Activated CD4-positive, alpha-beta T cell treated with anti-CD3 and anti-CD28 coated beads, Interleukin-2, amount 10 ng/mL, durations not matched to agents 24 days and 14 days (primary cell): ENCODE results near the gene RAB3IL1. TPM values are rescaled to one million over a fixed set of nuclear protein-coding genes. Genes with fewer than 3 reads are reported as not detected.
A peak's percentile ranks its signal among the peaks of the same experiment; 100 is the strongest.

ENCODE experiments used
- DNase-seq: peaks from one replicate; pipeline ENCODE4 v3.0.0; 2022
- H3K27ac Mint-ChIP-seq: one replicate; pipeline ENCODE4 v1.8.0; 2022; ENCODE audit warnings: mild to moderate bottlenecking, mixed read lengths
- H3K27me3 Mint-ChIP-seq: one replicate; pipeline ENCODE4 v1.8.0; 2022; ENCODE audit warnings: mixed read lengths
- H3K36me3 Mint-ChIP-seq: one replicate; pipeline ENCODE4 v1.8.0; 2022; ENCODE audit warnings: low read depth, mild to moderate bottlenecking, mixed read lengths
- H3K4me1 Mint-ChIP-seq: one replicate; pipeline ENCODE4 v1.8.0; 2021; ENCODE audit warnings: mixed read lengths
- H3K4me3 Mint-ChIP-seq: one replicate; pipeline ENCODE4 v1.8.0; 2022; ENCODE audit warnings: mild to moderate bottlenecking, moderate library complexity, mixed read lengths
- H3K9me3 Mint-ChIP-seq: one replicate; pipeline ENCODE4 v1.8.0; 2021; ENCODE audit warnings: mixed read lengths
- intact Hi-C: fragments of 100-400 bp; cut with micrococcal nuclease; formaldehyde crosslinking; loops from one replicate; pipeline ENCODE4 v1.15.1; 2023
- total RNA-seq: library from RNA; stranded (reverse); gene quantifications from 2 replicates; pipeline ENCODE4 v1.2.3, GENCODE V29; 2022

The RAB3IL1 gene
- total RNA-seq, 1 donor from 2014 or later: 0.12 TPM

DNA sequence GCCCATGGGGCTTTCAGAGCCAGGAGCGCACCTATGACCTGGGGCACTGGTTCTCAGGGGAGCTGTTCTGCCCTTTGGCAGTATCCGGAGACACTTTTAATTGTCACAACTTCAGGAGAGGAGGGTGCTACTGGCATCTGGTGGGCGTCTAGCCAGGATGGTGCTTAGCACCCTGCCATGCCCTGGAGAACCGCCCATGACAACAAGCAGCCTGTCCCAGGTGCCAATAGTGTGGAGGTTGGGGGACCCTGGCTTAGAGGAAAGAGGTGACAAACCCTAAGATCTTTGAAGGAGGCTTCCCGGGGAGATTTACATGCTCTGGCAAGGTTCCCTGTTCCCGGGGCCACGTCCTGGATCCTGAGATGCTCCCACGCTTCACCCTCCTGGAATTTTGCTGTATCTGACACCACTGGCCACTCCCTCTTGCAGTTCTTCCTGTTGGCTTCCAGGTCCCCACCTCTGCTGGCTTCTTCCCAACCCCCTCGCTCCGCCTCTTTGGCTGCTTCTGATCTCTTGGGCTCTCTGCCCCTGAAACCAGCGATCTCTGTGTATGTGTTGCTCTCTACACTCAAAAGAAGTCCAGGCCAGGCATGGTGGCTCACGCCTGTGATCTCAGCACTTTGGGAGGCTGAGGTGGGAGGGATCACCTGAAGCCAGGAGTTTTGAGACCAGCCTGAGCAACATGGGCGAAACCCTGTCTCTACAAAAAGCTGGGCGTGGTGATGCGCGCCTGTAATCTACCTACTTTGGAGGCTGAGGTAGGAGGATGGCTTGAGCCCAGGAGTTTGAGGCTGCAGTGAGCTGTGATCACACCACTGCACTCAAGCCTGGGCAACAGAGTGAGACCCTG lies 57.1 kb downstream of the RAB3IL1 start:
- Mint-ChIP-seq H3K4me1 (no peaks in the 10 kb centered on the region), H3K4me3 (no peak overlapping the region), H3K9me3 (no peaks in the 10 kb centered on the region), H3K27ac (no peak overlapping the region), H3K36me3 (peaks cover 50% of the 10 kb centered on the region), H3K27me3 (no peaks in the 10 kb centered on the region)
- intact Hi-C loops: no loop called here
- DNase-seq: no peak

DNA sequence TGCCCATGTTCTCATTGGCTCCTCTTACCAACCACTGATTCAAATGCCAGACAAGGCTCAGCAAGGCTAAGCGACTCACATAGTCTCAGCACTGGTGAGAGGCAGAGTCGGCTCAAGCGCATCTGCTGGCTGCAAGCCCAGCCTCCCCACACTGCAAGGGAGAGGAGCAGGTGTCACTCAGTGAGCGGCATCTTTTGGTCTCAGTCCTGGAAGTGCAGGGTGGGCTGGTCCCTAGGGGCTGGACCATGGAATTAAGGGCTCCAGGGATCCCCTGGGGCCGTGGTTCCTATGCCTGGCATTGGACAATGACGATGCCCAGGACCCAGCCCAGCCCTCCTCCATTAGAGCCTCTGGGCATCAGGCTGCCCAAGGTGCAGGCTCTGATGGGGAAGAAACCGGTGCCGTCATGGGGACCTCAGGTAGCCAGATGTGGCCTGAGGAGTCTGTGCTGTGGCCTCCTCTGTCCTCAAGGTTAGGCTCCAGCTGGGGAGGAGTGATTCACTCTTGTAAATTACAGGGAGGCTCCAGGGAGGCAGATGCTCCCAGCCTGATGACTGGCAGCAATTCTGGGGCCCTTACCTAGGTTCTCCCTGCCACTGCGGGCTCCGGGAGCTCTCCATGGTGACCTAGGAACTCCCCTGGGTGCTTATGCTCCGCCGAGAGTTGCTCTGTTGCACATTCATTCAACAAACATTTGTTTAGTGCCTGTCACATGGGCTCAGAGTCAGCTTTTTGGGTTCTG lies 61.3 kb downstream of the RAB3IL1 start:
- Mint-ChIP-seq H3K27ac (no peak overlapping the region), H3K4me1 (no peaks in the 10 kb centered on the region), H3K9me3 (no peaks in the 10 kb centered on the region), H3K36me3 (peaks cover 47% of the 10 kb centered on the region), H3K27me3 (no peaks in the 10 kb centered on the region), H3K4me3 (no peak overlapping the region)
- intact Hi-C loops: no loop called here
- no peak for DNase-seq

DNA sequence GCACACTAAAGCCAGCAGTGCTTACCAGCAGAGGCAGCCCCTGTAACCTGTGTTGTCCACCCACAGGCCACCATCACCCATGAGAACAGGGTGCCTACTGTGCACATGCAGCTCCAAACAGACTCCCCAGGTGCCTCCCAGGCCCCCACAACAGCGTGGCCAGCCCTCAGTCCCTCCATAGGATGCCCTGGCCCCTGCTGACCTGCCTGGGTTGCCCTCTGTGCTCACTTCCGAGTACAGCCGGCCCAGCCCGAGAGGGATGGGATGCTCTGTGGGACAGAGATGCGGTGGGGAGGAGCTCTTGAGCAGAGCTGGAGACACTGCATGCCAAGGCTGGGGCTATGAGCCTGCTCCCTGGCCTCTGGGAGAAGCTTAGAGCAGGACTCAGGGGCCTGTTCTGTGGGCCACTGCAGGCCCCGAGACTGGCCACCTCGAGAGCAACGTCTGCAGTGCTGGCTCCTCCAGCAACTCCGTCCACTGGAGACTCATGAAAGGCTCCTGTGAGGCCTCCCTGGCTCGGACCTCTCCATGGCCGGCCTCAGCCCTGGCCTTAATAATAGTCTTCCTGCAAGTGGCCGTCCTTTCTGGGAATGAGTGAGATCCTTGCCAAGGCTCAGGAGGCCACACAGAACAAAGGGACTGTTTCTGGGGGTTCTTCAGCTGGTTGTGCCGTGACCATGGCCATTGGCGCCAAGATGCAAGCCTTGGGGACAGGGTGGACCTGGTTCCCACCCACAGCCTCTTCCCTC lies 62.2 kb downstream of the RAB3IL1 start:
- Mint-ChIP-seq H3K27me3 (no peaks in the 10 kb centered on the region), H3K27ac (no peak overlapping the region), H3K9me3 (no peaks in the 10 kb centered on the region), H3K4me3 (no peak overlapping the region), H3K4me1 (no peaks in the 10 kb centered on the region), H3K36me3 (peaks cover 46% of the 10 kb centered on the region)
- intact Hi-C loops: no loop called here
- no peak for DNase-seq

DNA sequence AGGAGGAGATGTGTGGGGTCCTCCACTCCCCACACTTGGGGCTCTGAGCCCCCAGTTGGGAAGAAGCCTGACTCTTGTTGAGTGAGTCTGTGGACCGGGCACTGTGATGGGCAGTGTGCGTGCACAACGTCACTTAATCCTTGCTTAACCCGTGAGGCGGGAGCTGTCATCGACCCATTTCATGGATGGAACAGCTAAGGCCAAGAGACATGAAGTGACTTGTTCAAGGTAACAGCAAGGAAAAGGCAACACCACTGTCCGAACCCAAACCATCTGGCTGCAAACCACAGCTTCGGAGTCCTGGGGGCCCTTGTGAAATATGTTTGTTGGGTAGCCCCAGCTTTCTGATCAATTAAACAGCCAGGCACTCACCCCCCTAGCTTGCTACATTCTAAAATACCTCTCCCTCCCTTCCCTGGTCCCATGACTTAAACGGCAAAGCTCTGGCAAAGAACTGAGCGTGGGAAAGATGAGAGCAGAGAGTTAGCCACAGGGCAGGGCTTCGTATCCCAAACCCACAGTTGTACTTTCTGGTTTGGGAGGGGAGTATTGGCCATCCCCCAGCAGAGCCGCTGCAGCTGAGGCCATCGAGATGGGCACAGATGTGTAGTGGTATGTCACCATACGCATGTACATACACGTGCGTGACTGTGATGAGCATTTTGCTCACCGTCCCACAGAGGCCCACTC lies 63.0 kb downstream of the RAB3IL1 start:
- intact Hi-C loops: no loop called here
- DNase-seq: no peak
- no peak overlapping the region for H3K4me3 Mint-ChIP-seq
- no peaks in the 10 kb centered on the region for H3K9me3 Mint-ChIP-seq
- H3K4me1 Mint-ChIP-seq: no peaks in the 10 kb centered on the region
- peaks cover 45% of the 10 kb centered on the region for H3K36me3 Mint-ChIP-seq
- H3K27ac Mint-ChIP-seq: no peak overlapping the region
- H3K27me3 Mint-ChIP-seq: no peaks in the 10 kb centered on the region

DNA sequence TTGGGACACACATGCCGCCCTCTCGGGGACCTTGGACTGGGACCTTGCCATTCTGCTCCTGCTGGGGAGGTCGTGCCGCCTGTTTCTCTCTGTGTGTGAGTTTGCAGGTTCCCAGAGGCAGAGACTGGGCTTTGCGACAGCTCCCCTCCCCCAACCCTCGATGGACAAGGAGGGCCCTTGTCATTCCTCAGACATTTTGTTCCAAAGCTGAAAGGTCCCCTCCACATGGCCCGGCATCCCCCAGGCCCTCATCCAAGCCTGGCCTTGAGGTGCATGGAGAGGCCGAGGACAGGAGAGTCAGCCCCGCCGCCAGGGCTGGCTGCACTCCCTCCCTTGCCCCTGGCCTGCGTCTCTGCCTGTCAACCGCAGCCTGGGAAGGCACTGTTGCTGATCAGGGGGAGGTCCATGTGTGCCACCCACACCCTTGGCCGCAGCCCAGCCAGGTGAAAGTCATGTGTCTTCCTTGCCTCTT lies 63.6 kb downstream of the RAB3IL1 start:
- no peaks in the 10 kb centered on the region for H3K27me3 Mint-ChIP-seq
- H3K4me3 Mint-ChIP-seq: no peak overlapping the region
- no peak overlapping the region for H3K27ac Mint-ChIP-seq
- peaks cover 39% of the 10 kb centered on the region for H3K36me3 Mint-ChIP-seq
- no peak for DNase-seq
- H3K9me3 Mint-ChIP-seq: no peaks in the 10 kb centered on the region
- no peaks in the 10 kb centered on the region for H3K4me1 Mint-ChIP-seq
- intact Hi-C loops: no loop called here

DNA sequence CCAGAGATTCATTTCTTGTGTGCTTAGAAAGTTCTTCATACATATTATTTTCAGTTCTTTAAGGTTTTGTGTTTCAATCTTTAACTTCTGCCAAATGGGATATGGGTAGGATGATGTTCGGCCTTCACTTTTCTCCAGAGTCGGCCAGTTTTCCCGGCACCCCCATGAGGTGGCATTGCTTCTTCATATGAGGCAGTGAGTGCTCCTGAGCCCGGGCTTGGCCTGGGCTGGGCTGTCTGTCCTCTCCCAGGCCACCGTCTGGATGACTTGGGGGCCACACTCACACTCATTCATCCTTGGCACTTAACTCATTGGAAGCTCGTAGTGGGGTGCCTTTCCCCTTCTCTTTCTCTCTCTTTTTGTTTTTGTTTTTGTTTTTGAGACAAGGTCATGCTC lies 65.5 kb downstream of the RAB3IL1 start:
- Mint-ChIP-seq H3K4me1 (no peaks in the 10 kb centered on the region), H3K27me3 (no peaks in the 10 kb centered on the region), H3K36me3 (peaks cover 55% of the 10 kb centered on the region), H3K9me3 (no peaks in the 10 kb centered on the region), H3K4me3 (no peak overlapping the region), H3K27ac (no peak overlapping the region)
- no peak for DNase-seq
- intact Hi-C loops: no loop called here

DNA sequence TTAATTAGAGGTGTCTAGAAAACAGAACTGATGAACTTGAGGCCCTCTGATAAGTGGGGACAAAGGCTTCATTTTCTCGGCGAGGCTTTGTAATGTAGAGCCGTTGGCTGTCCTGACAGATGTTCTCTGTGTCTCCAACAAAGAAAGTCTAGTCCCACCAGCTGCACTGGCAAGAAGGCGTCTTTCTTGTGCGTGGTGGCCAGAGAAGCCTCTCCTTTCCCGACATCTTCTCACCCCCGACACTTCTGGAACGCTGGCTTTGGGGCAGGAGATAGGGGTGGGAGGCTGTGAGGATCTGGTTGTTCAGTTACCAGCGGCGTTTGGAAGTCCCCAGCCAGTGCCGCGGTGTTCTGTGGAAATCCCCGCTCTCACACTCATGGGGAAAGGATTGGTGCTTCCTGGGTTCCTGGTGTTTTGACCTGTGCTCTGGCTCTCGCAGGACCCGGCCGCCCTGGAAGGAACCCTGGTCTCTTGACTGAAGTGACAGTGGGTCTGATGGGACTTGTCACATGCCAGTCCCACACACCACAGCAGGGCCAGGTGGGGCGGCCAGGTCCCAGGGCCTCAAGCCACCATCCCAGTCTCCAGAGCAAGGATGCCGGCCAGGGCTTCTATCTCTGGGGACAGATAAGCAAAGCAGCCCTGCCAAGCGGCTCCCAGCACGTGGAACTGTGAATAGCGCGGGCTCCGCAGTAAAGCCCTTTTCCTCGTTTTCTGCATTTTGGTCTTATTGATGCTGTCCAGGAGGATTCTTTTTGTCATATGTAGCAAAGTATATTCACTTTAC lies 66.1 kb downstream of the RAB3IL1 start:
- peaks cover 56% of the 10 kb centered on the region for H3K36me3 Mint-ChIP-seq
- no peaks in the 10 kb centered on the region for H3K27me3 Mint-ChIP-seq
- no peak overlapping the region for H3K27ac Mint-ChIP-seq
- H3K9me3 Mint-ChIP-seq: no peaks in the 10 kb centered on the region
- no peak for DNase-seq
- intact Hi-C loops: no loop called here
- no peaks in the 10 kb centered on the region for H3K4me1 Mint-ChIP-seq
- H3K4me3 Mint-ChIP-seq: no peak overlapping the region

DNA sequence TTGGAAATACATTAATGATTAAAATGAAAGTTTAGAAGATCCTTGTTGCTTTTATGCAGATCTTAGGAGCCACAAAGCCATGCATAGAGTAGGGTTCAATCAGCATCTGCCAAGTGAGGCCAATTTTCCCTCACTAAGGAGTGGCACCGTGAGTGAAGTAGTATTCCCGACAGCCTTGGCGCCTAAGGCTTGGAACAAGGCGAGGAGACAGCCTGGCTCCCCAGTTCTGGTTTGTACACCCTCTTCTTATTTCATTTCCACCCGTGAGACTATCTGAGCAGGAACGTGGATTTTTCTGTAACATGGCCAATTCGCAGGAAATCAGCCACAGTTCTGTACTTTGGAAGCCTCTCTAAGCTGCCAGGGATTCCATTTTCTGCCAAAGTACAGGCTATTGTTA lies 66.7 kb downstream of the RAB3IL1 start:
- H3K4me1 Mint-ChIP-seq: no peaks in the 10 kb centered on the region
- H3K4me3 Mint-ChIP-seq: no peak overlapping the region
- intact Hi-C loops: no loop called here
- H3K9me3 Mint-ChIP-seq: no peaks in the 10 kb centered on the region
- no peak for DNase-seq
- H3K27me3 Mint-ChIP-seq: no peaks in the 10 kb centered on the region
- H3K27ac Mint-ChIP-seq: no peak overlapping the region
- H3K36me3 Mint-ChIP-seq: peaks cover 61% of the 10 kb centered on the region

DNA sequence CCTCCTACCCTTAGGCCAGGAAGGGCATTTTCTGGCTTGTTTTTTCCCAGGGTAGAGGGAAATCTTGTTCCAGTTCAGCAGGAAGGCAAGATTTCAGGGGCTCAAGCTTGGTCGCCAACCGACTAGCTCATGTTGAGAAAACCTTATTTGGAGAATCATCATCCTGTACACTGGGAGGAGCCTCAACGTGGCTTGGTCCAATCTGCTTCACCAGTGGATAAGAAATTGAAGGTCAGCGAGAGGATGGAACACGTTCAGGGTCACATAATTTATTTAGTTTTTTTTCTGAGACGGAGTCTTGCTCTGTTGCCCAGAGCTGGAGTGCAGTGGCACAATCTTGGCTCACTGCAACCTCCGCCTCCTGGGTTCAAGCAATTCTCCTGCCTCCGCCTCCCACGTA lies 68.7 kb downstream of the RAB3IL1 start:
- Mint-ChIP-seq H3K4me3 (no peak overlapping the region), H3K27ac (peak overlapping the region; percentile 48), H3K36me3 (peaks cover 62% of the 10 kb centered on the region), H3K4me1 (no peaks in the 10 kb centered on the region), H3K27me3 (no peaks in the 10 kb centered on the region), H3K9me3 (no peaks in the 10 kb centered on the region)
- no peak for DNase-seq
- intact Hi-C loops: no loop called here

DNA sequence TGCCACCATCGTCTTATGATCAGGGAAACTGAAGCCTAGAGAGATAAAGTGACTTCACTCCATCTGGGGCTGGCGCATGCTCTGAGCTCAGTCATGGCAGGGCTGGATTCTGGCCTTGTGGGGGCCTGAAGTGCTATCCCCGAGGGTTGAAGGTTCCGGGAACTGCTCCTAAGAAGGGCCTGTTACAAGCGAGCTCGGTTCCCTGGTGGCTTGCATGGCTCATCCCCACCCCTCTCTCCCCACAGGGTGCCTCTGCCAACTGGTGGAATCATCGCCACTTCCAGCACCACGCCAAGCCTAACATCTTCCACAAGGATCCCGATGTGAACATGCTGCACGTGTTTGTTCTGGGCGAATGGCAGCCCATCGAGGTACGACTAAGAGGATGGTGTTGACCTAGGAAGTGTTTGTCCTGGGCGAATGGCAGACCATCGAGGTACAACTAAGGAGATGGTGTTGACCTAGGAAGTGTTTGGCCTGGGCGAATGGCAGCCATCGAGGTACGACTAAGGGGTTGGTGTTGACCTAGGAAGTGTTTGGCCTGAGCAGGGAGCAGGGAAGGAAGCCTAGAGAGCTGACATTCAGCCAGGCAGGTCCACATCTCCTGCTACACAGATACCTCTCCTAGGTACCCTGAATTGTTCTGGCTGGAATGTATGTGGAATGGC lies 69.3 kb downstream of the RAB3IL1 start:
- no peak for DNase-seq
- Mint-ChIP-seq H3K27ac (peak overlapping the region; percentile 45), H3K36me3 (peaks cover 59% of the 10 kb centered on the region), H3K4me1 (no peaks in the 10 kb centered on the region), H3K27me3 (no peaks in the 10 kb centered on the region), H3K4me3 (no peak overlapping the region), H3K9me3 (no peaks in the 10 kb centered on the region)
- intact Hi-C loops: no loop called here
